NCI-H2227 (cell line): Measurements from ENCODE around the gene SLC23A2.
"Not testable (repeated sequence)": the region's sequence is repeated elsewhere in the genome, so short reads cannot be mapped to it uniquely, and the experiment has no call there.

Experiments used
- DNase-seq: peaks from one replicate; lab custom pipeline; 2025; ENCODE audit not compliant: unreplicated experiment; lab: John Stamatoyannopoulos, UW

SLC23A2 gene

DNA sequence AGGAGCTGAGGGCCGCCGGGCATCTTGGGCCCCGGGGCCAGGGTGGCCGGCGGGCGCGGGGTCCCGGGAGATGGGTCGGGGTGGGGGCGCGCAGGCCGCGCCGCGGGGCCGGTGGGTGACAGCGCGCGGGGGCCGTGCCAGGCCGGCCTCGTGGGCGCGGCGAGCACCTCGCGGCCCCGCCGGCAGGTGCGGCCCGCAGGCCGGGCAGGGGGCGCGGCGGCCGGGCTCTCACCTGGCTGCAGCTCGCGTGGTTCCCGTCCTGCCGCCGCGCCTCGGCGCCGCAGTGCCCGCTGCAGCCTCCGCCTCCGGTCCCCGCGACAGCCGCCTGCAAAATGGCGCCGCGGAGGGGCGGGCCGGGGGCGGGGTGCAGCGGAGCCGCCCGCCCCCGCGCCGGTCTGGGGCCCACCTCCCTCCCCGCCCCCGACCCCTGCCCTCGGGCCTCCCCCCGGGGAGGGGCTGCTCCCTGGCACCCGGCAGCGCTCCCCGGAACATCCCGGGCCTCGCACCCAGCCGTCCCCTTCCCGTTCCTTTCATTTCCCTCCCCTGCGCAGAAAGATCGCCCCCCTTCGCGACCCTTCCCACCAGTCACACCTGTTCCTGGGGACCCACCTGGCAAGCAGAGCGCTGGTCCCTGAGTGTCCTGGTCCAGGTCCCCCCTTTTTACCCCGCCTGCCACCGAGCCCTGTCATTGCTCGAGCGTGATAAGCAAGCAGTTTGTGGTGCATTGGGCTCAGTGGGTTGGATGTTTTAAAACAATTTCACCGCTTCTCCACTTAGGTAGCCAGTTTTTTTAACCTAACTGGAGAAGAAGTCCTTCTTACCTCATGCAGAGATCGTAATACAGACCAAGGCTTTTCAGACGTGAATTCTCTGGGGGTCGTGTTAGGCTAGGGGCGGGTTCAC, at the start of gene SLC23A2:
Gene SLC23A2 (minus strand): TSS at position 337 of the 903 bp plus-strand sequence. CDS start 68,948 bp downstream, outside the sequence.
- peak; percentile 54 for DNase-seq

GRCh38 chr20:5046656-5047339, 45.5 kb upstream of the SLC23A2 start:
- DNase-seq: no peak

DNA sequence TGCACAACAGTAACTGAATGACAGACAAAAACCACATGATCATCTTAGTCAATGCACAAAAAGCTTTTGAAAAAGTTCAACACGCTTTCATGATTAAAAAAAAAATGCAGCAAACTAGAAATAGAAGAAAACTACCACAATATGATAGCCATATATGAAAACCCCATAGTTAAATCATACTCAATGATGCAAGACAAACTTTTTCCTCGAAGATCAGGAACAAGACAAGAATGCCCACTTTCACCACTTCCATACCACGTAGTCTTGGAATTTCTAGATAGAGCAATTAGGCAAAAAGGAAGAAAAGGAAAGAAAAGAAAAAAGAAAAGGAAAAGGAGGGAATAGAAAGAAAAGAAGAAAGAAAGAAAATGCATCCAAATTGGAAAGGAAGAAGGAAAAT, 44.6 kb upstream of the SLC23A2 start:
- DNase-seq: no peak

GRCh38 chr20:5044075-5044620, 42.8 kb upstream of the SLC23A2 start:
- no peak for DNase-seq

DNA sequence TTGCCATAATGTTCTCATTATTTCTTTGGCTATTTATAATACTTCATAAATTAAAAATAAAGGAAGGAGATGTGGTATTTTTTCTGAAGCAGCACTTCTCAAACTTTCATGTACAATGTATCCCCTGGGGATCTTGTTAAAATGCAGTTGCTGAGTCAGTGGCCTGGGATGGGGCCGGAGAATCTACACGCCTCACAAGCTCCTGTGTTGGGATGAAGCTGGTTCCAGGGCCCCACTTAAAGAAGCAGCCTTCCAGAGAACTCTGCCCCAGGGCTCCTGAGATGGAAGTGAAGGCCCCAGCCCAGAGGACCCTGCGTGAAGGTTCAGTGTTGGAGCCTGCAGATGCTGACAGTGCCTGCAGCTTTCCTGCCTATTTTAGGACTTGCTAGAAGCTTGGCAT, 40.1 kb upstream of the SLC23A2 start:
- no peak for DNase-seq

DNA sequence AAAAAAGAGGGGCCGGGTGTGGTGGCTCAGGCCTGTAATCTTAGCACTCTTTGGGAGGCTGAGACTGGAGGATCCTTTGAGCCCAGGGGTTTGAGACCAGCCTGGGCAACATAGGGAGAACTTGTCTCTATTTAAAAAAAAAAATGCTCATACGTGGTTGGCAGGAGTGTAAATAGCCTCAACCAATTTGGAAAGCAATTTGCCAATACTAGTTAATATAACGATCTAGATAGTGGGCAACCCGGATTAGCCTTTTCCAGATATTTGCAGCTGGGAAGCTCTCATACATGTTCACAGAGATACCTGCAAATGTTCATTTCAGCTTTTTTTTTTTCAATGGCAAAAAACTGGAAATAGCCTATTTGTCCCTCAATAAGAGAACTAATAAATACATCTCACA, 39.0 kb upstream of the SLC23A2 start:
- no peak for DNase-seq

DNA sequence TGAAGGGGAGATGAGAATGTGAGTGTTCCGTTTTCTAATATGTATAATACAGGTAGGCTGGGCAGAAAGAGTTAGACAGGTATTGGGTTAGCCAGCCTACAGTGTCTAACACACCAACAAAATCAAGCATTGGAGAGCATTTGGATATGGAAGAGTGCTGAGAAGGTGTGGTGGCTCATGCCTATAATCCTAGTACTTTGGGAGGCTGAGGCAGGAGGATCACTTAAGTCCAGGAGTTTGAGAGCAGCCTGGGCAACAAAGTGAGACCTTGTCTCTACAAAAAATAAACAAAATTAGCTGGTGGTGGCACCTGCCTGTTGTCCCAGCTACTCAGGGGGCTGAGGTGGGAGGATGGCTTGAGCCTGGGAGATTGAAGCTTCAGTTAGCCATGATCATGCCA, 38.6 kb upstream of the SLC23A2 start:
- DNase-seq: no peak

DNA sequence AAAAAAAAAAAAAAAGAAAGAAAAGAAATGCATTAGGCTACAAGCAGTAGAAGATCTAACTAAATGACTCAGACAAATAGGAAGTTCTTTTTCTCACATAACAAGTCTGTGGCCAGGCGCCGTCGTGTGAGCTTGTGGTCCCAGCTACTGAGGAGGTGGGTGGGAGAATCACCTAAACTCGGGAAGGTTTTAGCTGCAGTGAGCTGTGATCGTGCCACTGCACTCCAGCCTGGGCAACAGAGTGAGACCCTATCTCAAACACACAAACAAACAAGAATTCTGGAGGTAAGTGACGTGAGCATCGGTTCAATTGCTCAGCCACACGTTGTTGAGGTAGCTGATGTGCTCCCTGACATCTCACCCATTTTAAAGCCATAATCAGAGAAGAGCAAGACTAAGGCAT, 37.9 kb upstream of the SLC23A2 start:
- DNase-seq: no peak

- no peak for DNase-seq
Observed at GRCh38 chr20:5036828-5037227, 35.5 kb upstream of the SLC23A2 start.

DNA sequence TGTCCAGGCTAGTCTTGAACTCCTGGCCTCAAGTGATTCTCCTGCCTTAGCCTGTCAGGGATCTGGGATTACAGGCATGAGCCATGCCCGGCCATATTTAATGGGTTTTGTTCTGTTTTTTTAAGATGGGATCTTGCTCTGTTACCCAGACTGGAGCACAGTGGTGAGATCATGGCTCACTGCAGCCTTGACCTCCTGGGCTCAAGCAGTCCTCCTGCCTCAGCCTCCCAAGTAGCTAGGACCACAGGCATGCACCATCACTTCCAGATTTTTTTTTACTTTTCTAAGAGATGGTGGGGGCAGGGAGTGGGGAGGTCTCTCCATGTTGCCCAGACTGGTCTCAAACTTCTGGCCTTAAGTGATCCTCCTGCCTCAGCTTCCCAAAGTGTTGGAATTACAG, 34.2 kb upstream of the SLC23A2 start:
- DNase-seq: not testable (repeated sequence)

GRCh38 chr20:5033566-5033965, 32.3 kb upstream of the SLC23A2 start:
- no peak for DNase-seq

DNA sequence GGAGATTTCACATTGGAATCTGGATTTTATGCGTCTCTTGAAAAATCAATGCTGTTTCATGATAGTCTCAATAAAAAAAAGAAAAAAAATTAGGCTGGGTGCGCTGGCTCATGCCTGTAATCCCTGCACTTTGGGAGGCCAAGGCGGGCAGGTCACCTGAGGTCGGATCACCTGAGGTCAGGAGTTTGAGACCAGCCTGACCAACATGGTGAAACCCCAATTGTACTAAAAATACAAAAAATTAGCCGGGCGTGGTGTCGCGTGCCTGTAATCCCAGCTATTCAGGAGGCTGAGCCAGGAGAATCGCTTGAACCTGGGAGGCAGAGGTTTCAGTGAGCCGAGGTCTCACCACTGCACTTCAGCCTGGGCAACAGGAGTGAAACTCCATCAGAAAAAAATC, 30.4 kb upstream of the SLC23A2 start:
- not testable (repeated sequence) for DNase-seq

DNA sequence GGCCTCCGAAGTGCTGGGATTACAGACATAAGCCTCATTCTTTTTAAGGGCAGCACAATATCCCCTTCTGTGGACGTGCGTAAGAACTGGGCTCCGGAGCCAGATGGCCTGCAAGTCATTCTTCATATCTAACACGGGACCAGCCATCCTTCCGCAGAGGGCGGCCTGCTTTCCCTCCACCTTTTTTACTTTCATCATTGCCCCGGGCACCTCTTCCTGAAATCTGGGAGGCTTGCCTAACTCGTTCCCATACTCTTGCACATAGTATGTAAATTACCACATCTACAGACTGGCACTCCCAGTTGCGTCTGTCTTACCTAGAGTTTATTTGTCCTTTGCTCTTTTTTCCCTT, 29.9 kb upstream of the SLC23A2 start:
- no peak for DNase-seq

GRCh38 chr20:5030348-5031205, 29.3 kb upstream of the SLC23A2 start:
- no peak for DNase-seq

DNA sequence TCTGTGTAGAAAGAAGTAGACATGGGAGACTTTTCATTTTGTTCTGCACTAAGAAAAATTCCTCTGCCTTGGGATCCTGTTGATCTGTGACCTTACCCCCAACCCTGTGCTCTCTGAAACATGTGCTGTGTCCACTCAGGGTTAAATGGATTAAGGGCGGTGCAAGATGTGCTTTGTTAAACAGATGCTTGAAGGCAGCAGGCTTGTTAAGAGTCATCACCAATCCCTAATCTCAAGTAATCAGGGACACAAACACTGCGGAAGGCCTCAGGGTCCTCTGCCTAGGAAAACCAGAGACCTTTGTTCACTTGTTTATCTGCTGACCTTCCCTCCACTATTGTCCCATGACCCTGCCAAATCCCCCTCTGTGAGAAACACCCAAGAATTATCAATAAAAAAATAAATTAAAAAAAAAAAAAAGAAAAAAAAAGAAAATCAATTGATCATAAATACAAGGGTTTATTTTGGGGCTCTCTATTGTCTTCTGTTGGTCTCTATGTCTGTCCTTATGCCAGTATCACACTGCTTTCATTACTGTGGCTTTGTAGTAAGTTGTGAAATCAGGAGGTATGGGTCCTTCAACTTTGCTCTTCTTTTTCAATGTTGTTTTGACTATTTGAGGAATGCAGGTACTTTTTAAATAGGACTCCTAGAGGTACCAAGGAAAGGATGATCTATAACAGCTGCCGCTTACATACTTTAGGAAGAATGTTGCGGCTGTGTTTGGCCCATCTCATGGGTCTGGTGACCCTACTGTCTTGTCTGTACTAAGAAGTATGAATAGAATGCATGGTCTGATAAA, 27.1 kb upstream of the SLC23A2 start:
- DNase-seq: not testable (repeated sequence)

- DNase-seq: no peak
Observed at GRCh38 chr20:5024982-5025381, 23.7 kb upstream of the SLC23A2 start.

GRCh38 chr20:5024103-5024502, 22.8 kb upstream of the SLC23A2 start:
- DNase-seq: no peak

GRCh38 chr20:5023171-5023570, 21.9 kb upstream of the SLC23A2 start:
- not testable (repeated sequence) for DNase-seq

DNA sequence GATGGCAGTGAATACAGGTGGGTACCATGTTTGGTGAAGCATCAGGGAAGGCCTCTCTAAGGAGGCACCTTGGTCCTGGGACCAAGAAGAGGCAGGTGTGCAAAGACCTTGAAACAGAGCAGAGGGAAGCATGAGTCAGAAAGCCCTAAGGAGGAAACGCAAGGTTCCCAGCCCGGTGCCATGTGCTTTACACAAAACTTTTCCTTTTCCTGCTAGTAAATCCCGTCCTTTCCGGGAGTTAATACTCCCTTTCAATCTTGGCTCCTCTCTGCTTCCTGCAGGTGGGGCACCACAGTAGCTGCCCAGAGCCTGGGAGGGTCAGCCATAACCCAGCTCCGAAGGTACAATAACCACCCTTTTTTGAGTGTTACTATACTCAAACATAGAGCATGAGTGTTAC, 19.4 kb upstream of the SLC23A2 start:
- no peak for DNase-seq

DNA sequence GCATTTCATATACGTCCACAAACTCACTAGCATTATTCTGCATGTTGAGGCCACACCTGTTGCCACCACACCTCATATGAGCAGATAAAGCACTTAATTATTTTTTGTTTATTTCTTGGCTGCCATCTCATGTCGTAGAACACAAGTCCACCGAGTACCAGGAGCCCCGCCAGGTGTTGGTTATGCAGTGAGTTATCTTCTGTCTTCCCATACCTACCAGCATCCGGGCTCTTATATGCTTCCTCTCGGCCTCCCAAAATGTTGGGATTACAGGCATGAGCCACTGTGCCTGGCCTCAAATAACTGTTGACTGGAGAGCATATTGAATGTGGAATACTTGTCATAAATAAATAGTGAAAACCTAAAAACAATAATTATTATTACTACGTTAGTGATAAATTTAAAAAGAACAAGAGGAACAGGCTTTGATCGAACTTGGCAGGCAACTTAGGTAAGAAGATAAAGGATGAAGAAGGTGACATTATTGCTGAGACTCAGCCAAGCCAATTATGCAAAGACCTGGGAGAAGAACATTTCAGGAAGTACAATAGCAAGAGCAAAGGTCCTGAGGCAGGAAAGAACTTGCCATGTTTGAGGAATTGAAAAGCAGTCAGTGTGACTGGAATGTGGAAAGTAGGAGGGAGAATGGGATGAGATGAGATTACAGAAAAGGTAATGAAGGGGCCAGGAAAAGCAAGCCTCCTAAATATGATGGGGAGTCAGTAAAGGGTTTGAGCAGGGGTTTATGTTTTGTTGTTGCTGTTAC, 12.6 kb upstream of the SLC23A2 start:
- no peak for DNase-seq
